ENCODE results near the gene ETNK1. TPM values are rescaled to one million over a fixed set of nuclear protein-coding genes. Genes with fewer than 3 reads are reported as not detected.

The ETNK1 gene
- total RNA-seq, 1 donor from 2014 or later = 17.0 TPM

DNA sequence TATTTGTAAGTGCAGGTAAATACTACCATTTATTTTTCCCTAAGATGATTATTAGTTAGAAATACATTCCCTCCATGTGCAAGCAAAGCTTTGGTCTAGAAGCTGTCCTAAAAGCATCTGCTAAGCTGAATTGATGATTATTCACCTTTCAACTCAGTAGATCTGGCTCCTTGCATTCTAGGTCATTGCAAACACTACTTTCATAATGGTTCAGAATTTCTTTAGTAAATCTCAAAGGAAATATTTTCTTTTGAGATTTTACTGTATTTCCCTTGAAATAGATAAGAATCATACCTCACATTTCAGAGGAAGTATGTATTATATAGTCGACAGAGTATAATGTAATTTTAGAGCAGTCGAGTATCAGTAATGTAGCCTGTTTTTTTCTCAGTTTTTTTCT lies 2.4 kb downstream of the ETNK1 start:
- ATAC-seq (no peak), DNase-seq (ENCODE audit: missing footprints) (no peak)
- intact Hi-C loops (cut with DNase I) = no loop called here

DNA sequence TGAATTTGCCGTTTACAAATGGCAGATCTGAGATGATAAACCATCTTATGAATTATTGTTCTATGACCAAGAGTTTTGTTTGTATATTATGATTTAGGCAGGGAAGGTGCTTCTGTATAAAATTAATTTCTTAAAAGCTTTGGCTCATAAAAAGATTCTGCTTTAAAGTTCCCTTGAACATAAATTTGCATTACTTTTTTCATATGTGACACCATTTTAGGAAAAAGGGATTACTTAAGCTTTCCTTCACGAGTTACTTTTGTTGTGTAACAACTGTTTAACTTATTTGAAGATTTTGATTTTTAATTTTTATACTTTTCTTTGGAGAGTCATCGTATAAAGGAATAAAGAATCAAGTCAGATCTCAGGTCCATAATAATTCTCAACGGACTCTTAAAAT lies 3.3 kb downstream of the ETNK1 start:
- intact Hi-C loops (cut with DNase I) = no loop called here
- no peak for ATAC-seq
- DNase-seq (ENCODE audit: missing footprints) = no peak

DNA sequence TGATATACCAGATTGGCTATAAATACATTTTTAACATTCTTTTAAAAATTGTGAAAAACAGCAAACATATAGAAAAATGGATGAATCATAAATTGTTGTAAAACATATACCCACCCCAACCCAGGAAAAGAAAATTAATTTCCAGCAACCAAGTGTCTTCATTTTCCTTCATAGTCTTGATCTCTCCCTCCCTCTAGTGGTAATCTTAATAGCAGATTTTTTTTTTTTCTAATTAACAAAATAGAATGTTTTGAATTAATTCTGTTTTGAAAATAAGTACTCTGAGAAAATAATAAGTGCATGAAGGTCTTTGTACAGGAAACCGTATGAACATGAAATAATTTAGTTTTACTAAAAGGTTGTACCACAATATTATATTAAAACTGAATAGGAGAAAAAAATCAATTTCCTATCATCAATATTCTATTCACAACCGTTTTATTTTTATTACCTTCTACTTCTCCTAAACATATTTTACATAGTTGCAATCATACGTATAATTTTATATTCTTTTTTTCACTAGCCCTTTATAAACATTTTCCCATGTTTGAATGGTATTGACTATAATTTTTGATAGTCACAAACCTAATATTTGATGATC lies 7.0 kb downstream of the ETNK1 start:
- ATAC-seq (no peak), DNase-seq (ENCODE audit: missing footprints) (no peak)
- intact Hi-C loops (cut with DNase I) = no loop called here

DNA sequence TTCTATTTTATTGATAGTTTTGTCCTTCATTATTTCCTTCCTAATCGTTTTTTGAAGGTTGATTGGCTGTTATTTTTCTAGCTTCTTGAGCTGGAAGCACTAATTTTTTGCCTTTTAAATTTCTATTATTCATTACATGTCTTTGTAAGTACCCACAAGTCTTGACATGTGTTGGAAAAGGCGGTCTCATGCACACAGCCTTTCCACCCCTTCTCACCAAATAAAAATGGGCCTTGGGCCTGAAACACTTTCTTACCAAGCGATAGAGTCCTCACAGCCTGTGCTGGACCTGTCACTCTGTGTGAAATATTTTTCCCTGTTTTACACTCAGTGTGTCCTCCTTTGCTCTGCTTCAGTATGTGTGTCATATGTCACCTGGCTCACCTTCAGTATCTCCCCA lies 9.9 kb downstream of the ETNK1 start:
- no peak for ATAC-seq
- intact Hi-C loops (cut with DNase I) = no loop called here
- DNase-seq (ENCODE audit: missing footprints) = no peak

DNA sequence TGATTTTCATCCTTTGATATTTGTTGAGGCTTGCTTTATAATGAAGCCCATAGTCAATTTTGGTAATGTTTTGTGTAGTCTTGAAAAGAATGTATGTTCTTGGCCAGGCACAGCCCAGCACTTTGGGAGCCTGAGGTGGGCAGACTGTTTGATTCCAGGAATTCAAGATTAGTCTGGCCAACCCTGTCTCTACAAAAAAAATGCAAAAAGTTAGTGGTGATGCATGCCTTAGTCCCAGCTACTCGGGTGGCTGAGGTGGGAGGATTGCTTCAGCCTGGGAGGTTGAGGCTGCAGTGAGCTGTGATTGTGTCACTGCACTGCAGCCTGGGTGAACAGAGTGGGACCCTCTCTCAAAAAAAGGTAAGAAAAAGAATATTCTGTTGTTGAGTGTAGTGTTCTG lies 10.8 kb downstream of the ETNK1 start:
- ATAC-seq (no peak), DNase-seq (ENCODE audit: missing footprints) (no peak)
- intact Hi-C loops (cut with DNase I) = no loop called here

DNA sequence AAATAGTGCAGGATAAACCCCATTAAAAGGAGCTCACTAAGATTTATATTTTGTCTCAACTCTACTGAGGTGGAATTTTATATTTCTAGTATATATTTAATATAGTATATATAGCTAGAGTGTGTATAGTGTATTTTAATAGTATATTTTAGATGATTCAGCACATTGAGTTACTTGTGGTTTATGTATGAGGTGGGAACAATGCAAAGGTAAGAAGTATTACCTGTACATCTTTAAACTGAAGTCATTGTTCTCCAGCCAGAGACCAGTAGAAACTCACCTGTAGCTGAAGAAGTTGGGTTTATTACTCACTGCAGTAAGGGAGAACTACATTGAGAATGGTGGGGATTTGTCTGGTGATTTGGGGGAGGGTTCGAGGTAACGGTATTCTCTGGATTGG lies 15.9 kb downstream of the ETNK1 start:
- DNase-seq (ENCODE audit: missing footprints) = no peak
- intact Hi-C loops (cut with DNase I) = no loop called here
- no peak for ATAC-seq

DNA sequence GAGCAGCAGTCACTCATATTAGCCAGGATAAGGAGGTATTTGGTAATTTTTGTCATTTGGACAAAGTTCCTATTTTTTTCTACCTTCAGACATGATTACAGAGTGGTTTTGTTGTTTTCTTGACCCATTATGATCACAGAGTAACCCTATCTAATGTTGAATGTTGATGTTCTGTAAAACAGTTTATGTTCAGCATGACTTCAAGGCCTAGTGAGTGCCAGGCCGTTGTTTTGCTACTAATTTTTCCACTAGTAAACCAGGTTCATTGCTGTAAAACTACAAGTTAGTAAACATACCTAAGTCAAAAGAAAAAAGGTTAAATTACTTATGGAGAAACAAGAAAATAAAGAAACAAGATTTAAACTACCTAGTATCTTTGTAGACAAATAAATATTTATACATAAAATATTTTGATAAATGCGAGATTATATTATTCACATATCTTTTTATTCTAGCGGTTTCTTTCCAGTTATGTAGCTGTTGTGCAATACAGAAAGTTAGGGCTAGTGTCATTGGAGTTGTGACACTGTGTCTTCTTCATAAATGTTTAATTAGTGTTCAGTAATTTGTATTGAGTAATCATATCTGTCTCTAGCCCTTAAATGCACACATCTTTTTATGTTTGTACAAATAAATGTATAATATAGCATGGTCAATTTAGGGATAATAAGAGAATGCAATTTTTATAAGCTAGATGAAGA lies 16.5 kb downstream of the ETNK1 start:
- intact Hi-C loops (cut with DNase I) = no loop called here
- no peak for DNase-seq (ENCODE audit: missing footprints)
- ATAC-seq = no peak

DNA sequence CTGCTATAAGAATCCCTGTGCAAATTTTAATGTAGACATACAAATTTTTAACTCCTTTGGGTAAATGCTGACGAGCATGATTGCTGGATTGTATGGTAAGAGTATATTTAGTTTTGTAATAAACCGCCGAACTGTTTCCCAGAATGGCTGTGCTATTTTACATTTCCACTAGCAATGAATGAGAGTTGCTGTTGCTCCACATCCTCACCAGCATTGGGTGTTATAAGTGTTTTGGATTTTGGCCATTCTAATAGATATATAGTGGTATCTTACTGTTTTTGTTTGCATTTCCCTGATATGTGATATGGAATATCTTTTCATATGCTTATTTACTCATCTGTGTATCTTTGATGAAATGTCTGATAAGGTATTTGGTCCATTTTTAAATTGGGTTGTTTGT lies 23.7 kb downstream of the ETNK1 start:
- ATAC-seq (no peak), DNase-seq (ENCODE audit: missing footprints) (no peak)
- intact Hi-C loops (cut with DNase I) = no loop called here

DNA sequence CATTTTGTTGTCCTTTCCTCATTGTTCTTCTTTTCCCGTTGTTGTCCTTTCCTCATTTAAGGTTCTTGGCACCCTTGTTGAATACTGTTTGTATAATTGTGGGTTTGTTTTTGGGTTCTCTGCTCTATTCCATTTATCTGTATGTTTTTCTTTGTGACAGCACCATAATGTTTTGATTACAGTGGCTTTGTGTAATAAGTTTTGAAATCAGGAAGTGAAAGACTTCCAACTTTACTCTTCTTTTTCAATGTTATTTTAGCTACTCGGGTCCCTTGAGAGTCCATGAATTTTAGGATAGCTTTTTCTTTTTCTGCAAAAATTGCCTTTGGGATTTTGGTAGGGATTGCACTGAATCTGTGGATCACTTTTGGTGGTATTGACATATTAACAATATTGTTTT lies 28.1 kb downstream of the ETNK1 start:
- ATAC-seq (no peak), DNase-seq (ENCODE audit: missing footprints) (no peak)
- intact Hi-C loops (cut with DNase I) = no loop called here

DNA sequence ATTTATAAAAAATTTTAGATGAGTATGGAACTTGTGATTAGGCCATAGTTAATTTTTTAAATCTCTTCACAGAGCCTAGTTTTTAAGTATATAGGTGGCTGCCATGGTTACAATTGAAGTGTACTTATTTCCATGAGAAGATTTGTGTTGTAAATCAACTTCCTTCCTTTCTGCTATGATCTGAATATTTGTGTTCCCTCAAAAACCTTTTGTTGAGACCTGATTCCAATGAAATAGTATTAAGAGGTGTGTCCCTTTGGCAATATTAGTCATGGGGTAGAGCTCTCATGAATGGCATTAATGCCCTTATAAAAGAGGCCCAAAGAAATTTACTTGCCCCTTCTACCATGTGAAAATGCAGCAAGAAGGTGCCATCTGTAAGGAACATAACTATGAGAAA lies 28.8 kb downstream of the ETNK1 start:
- ATAC-seq (no peak), DNase-seq (ENCODE audit: missing footprints) (no peak)
- intact Hi-C loops (cut with DNase I) = no loop called here

DNA sequence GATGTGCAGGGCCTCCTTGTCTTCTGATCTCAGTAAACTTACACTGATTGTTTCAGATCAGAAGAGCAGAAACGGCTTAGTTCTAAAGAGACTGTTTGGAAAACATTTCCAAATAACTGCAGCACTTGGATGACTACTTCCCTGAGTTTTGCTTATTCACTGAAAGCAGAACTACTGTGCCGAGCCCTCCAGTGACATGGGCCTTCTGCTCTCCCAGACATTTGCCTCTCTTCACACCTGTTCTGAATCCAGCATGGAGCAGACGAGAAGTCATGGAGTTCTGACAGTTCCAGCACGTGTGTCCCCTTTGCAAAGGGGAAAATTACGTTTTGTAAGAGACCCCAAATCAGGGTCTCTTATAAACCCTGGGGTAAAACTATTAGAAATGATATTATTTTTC lies 31.4 kb downstream of the ETNK1 start:
- no peak for ATAC-seq
- intact Hi-C loops (cut with DNase I) = no loop called here
- DNase-seq (ENCODE audit: missing footprints) = no peak

DNA sequence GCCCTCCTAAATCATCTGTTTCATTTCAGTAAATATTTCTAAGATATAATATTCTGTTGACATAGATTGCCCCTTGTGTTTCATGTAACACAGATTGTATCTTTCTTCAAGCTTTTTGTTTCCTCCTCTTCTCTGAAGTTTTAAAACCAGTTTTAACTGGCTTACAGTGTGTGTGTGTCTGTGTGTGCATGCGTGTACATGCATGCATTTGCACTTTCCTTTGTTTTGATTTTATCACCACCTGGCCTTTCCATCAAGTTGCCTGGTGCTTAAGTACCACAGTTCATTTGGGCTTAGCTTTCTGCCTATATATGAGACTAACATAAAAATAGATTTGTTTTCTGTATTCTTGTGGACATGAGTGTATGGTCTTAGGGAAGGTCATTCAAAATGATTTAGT lies 31.9 kb downstream of the ETNK1 start:
- DNase-seq (ENCODE audit: missing footprints) = no peak
- intact Hi-C loops (cut with DNase I) = no loop called here
- no peak for ATAC-seq

DNA sequence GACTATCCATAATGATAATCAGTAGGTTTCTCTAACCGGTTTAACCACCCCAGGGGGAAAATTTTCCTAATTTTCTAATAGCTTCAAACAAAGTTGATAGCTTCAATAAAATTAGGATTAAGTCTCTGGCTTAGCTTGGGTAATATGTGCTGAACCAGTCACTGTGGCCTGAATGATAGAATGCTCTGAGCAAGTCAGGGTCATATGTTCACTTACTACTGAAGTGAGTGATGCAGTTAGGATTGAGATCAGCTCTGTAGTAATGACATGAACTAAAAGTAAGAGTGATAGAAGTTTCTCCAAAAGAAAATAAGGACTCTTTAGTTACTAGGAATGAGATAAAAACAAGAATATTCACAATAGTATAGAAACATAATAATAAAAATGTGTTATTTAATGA lies 32.6 kb downstream of the ETNK1 start:
- intact Hi-C loops (cut with DNase I) = no loop called here
- DNase-seq (ENCODE audit: missing footprints) = no peak
- no peak for ATAC-seq

DNA sequence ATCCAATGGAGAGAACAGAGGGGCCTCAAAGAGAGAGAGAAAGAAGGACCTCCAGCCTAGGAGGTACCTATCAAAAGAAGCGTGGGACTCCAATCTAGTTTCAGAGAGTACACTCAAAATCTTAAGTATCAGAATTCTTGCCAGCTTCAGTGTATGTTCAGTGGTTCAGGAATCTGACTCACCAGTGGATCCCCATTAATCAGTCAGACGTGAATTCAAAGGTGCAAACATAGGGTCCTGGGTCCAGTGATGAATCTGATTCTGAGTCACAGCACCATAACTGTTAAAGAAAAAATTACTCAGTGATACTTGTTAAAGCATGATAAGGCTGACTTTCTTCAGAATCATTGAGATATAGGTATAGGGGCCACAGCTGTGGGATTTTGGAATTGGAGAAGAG lies 33.2 kb downstream of the ETNK1 start:
- intact Hi-C loops (cut with DNase I) = no loop called here
- no peak for ATAC-seq
- no peak for DNase-seq (ENCODE audit: missing footprints)

DNA sequence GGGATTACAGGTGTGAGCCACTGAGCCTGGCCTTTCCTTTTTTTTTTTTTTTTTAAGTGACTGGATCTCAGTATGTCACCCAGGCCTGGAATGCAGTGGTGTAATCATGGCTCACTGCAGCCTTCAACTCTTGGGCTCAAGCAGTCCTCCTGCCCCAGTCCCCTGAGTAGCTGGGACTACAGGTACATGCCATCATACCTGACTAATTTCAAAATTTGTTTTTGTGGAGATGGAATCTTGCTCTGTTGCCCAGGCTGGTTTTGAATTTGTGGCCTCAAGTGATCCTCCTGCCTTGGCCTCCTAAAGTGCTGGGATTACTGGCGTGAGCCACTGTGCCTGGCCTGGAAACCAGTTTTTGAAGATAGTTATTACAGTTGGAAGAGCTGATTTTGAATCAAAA lies 37.4 kb downstream of the ETNK1 start:
- intact Hi-C loops (cut with DNase I) = no loop called here
- ATAC-seq = no peak
- DNase-seq (ENCODE audit: missing footprints) = no peak

DNA sequence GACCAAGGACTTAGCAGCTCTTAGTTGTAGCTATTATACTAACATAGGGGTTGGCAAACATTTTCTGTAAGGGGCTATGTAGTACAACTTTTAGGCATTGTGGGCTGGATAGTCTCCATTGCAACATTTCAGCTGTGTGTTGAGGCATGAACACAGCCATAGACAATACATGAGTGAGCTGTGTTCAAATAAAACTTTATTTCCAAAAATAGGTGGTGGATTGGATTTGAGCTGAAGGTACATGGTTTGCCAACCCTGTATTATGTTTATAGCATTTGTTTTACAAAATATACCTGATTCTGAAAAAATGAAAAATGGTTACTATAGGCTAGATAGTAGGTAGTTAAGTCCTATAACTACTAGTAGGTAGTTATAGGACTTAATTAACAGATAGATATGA lies 40.5 kb downstream of the ETNK1 start:
- intact Hi-C loops (cut with DNase I) = no loop called here
- no peak for DNase-seq (ENCODE audit: missing footprints)
- ATAC-seq = no peak

DNA sequence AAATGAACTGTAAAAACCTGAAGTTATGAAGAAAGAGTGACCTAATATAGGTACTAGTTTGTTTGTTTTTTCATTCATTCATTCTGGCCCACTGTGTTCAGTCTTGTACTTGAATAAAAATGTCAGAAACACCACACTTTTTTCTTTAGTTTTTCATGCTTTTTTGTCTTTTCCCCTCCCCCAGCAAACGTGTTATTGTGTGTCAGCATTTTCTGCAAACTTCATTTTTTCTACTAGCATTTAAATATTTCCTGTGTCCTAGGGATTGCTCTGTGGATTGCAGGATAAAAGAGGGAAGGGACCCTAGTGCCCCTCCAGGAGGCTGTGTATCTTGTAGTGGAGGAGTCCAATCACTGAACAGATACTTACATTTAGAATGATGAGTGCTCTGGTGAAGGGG lies 42.2 kb downstream of the ETNK1 start:
- intact Hi-C loops (cut with DNase I) = no loop called here
- ATAC-seq = no peak
- DNase-seq (ENCODE audit: missing footprints) = no peak

DNA sequence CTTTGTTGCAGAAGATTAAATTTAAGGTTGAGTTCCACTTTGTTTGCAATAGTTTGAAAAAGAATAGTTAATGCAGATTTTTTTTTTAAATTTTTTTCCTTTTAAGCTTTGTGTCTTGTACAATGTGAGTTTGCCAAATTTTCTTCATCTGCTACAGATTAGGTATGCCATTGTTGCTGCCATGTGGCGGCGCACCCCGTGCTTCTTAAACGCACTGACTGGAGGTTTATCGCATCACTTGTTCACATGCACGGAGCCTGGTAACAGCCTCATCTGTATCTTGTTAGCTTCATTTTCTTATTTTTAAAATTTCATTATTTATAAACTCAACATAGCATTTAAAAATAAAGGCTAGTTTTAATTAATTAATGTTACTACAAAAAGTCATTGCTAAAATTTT lies 43.5 kb downstream of the ETNK1 start:
- intact Hi-C loops (cut with DNase I) = no loop called here
- DNase-seq (ENCODE audit: missing footprints) (no peak), ATAC-seq (no peak)

DNA sequence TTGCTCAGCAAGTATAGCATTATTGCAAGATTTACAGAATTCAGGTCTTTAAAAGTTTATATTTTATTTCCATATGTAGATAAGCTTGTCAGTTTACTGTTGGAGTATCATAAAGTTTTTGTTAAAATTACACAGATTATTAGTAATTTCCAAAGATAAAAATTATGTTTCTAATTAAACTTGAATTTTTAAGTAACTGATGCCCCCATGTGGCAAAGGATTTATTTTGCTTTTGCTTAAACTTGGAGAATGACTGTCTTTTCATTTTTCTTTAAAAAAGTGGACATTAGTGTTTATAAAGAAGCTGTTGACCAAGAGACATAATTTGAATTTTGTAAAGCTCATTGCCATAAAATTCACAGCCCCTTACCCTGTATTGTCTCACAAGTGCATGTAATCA lies 45.8 kb downstream of the ETNK1 start:
- DNase-seq (ENCODE audit: missing footprints) (no peak), ATAC-seq (no peak)
- intact Hi-C loops (cut with DNase I) = no loop called here

DNA sequence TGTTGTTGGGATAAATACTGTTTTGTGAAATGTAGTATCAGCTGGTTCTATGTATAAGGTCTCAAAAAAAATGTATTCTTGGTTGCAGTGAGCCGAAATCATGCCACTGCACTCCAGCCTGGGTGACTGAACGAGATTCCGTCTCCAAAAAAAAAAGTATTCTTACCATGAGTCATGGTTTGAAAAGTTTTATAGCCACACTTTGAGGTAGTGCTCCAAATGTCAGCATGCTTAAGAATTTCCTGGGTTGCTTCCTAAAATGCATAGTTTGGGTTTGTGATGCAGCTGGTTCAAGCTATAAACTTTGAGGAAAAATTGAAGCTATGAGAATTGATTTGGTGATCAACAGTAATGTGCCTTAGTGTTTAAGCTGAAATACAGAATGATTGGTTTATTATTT lies 48.0 kb downstream of the ETNK1 start:
- DNase-seq (ENCODE audit: missing footprints) = no peak
- intact Hi-C loops (cut with DNase I) = no loop called here
- ATAC-seq = no peak

All from Right ventricle myocardium inferior (tissue), 1 donor.